GM18868 (cell line): ENCODE data around the gene NFIB.

Experiments
- ATAC-seq: cut with Tn5 transposase; IDR thresholded peaks from one replicate; pipeline ENCODE4 v1.9.1; 2021; ENCODE audit warnings: mild to moderate bottlenecking, moderate library complexity; ENCODE audit not compliant: unreplicated experiment

NFIB gene

DNA sequence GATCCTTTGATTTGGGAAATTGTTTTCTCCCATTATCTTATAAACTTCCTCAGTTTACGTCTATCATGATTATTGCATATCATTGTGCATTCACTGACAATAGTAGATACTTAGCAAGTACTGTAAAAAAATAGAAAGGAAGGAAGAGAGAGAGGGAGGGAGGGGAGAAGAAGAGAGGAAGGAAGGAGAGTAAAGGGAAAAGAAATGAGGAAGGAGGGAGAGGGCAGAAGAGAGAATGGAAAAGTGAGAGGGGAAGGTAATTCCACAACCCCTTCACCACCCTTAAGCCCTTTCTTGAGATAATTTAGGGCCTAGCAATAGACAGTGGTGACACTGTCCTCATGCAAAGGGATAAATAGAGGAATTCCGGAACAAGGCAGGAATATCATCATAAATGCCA is 64.4 kb downstream of the NFIB start:
- no peak for ATAC-seq

DNA sequence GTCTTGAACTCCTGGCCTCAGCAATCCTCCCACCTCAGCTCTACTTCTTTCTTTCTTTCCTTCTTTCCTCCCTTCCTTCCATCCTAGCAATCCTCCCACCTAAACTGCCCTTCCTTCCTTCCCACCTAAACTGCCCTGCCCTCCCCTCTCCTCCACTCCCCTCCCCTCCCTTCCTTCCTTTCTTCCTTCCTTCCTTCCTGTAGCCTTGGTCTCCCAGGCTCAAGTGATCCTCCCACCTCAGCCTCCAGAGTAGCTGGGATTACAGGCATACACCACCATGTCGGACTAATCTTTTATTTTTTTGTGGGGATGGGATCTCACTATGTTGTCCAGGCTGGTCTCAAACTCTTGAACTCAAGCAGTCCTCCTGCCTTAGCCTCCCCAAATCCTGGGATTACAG is 65.8 kb downstream of the NFIB start:
- no peak for ATAC-seq

DNA sequence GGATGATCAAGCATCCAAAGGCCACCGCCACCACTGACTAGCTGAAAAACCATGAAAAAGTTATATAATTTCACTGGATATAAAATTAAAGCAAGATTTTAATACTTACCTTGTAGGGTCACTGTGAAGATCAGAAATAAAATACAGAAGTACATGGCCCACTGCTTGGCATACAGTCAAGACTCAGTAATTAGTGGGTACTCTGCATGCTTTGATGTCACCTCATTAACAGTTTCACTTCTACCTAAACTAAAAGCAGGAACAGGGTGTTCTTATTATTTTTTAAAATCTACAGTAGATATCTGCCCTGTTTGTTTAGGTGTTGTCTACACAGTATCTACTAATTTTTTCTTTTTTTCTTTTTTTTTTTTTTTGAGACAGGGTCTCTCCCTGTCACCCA is 66.4 kb downstream of the NFIB start:
- no peak for ATAC-seq

DNA sequence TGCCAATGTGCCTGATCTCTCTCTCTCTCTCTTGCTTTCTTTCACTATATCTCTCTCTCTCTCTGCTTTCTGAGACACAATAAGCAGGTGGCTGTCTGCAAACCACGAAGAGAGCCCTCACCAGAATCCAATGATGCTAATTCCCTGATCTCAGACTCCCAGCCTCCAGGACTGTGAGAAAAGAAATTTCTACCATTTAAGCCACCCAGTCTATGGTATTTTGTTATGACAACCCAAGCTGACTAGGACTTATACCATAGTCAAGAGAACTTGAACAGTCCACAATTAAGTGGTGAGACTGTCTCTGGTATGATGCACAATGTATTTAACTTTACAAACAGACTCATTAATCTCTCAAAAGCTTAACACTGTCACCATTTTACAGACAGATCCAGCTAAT is 67.0 kb downstream of the NFIB start:
- no peak for ATAC-seq

DNA sequence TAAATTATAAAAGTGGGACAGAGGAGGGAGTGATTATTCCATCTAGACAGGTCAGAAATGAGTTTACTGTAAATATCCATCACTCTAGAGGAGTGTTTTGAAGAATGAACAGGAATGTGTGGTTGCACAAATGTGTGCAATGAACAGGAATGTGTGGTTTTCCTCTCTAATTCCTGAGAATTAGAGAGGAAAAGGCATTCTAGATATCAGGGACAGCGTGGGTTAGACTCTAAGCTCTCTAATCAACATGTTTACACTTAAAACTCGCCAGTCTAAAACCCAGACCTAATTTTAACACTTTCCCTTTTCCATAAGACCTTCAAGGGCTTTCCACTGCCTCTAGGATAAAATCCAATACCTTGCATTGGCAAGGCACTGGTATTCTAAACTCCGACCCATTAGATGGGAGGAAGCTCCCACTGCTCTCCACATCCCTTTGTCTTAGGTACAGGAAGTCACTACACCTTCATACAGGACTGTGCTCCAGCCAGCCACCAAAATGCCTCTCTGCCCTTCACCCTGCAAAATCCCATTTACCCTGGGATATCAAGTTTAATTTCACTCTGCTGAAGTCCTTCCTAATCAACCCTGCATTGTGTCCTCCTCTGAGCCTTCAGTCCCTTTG is 67.9 kb downstream of the NFIB start:
- no peak for ATAC-seq

DNA sequence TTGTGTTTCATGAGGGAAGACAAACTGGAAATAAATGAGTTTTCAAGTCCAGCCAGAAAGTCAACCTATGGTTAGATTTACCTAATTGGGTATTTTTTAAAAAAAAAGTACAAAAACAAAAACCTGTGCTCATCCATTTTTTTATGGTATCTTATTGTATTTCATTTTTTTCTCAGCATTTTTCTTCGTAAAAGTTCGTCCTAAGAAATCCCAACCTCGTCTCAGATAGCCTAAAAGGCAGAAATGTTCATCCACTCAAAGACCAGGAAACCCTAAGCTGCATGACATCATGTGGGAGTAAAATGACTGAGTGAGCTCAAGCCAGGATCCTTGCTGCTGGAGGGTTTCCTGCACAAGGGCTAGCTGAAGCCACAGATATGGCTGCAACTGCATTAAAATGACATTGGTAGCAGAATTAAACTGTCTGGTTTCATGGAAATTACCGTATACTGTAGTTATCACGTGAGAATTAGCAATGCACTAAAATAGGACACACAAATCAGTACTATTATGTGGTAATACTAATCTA is 70.4 kb downstream of the NFIB start:
- ATAC-seq: no peak

DNA sequence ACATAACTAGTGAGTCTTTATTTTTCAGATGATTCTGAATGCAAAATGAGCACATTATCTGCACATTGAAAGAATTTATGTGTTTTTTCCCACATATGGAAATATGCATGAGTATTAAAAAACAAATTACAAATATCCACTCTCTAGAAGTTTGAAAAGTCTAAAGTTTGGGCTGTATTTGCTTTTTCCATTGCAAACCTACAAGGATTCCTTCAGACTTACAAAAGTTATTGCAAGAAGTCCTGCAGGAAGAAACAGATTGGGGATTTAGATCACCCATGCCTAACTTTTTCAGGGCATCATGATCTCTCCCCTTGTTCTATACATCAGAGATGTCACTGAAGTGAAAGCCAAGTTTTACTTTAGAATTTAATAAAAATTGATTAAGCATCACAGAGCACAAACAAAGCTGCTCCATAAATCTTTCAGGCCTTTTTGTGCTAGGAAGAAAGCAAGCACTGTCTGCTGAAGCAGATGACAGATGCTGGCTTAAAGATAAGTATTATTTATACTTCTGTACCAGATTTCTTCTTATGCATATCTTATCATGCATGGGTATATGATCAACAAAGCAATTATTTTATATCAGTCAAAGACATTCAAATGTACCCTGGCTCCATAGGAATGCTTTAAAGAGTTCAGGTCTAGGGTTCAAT is 71.7 kb downstream of the NFIB start:
- no peak for ATAC-seq

DNA sequence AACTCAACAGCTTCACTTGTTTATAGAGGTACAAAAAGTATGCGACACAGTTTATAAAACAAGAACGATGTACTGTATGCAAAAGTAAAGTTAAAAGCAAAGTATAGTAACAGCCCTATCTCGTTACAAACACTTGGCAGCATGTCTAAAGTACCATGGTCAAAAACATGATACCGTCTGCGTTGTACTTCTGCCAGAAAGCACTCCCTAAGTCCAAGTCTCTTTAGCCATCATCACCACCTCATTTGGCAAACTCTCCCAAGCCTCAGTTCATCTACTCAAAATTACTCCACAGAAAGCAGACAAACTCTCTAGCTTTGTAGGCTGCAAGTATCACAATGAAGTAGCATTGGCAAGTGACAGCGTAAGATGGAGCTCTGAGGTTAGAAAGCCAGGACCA is 73.4 kb downstream of the NFIB start:
- ATAC-seq: no peak

DNA sequence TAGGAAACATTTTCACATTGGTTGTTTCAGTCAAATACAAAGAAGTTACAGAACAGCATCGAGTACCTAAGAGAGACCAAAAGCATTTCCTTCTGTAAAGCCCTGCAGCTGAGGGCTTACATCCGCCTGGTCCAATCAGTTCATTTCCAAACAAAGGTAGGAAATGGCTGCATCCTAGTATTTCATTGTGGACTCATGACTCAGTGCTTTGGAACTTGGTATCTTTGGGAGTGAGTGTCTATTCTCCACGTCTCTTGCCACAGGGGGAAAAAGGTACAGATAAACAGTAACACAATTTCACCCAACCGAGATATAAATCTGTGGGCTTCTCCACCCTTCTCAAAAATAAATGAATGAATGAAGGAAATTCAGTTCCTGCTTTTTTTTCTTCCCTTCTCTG is 75.4 kb downstream of the NFIB start:
- no peak for ATAC-seq

DNA sequence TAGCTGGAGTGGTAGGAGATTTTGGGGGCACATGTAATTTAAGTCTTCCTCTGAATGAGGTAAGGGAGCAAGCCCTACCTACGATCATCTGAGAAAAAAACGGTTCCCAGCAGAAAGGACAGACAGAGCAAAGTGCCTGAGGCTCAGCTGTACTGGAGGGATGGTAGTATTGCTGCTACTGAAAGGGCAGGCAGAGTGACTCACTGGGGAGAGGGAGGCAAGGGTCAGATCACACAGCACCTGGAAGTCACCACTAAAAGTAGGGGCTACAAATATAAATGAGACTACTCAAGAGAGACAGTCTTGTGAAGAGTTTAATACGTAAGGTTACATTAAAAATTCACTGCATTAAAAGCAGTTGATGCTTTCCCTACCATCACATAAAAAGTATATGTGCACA is 75.9 kb downstream of the NFIB start:
- no peak for ATAC-seq

DNA sequence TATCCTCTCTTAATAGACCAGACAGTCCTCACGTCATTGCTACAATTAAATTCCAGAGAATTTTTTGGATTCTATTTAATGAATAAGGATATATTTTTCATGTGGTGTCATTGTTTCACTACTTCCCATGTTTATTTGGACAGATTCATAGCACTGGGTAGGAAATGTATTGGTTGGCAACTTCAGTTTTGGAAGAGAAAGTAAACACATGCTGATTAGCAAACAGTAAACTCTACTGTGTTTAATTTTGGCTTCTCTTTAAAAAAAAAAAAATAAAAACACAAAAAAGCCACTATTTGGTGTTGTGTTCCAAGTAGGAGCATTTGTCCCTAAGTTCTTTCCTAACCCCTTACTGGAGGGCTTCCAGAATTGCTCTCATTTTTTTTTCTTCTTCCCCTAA is 77.3 kb downstream of the NFIB start:
- ATAC-seq: no peak

DNA sequence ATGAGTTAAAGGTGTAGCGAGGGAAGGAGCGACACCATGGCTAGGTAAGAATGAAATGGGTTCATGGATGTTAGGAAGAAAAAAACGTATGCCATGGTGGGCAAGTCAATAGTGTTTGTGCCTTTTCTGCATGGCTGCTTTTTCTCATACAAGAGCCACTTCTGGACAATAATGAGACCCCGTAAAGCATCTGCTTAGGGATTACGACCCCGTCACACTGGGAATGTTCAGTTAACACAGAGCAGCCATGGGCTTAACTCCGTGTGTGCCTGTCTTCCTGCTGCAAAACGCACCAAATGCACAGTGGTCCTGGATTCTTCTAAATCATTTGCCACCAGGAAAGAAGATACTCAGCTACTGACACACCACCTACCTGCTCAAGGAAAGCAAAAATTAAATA is 81.8 kb downstream of the NFIB start:
- ATAC-seq: no peak

DNA sequence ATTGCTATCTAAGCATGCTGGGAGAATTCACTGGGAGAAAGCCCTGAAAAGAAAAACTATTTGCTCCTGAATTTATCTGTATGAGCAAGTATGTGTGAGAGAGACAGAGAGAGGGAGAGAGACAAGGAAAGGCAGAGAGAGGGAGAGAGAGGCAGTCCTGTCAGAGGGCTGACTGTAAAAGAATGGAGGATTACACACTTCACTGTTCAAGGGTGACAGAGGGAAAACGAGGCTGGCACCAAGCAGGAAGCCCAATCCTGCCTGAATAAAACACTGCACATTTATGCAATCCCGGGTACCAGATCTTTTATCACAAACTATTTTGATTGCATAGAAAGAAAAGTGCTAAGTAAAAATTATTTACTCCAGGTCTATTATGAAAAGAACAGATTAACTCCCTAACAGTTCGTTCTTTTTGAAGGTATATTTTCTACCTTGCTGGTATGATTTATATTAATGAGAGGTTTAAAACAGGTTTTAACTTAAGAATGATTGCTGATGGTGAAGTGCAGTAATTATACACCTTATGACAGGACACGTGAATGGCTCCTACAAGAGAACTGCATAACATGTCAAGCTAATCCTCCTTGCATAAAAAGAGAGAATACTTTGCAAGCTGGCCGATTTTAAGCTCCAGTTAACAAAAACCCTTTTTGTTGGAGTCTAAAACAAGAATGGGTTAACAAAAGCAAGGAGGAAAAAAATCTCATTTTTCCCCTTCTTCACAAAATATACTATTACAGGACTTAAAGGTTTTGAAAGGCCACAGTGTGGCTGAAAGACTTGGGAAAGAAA is 82.5 kb downstream of the NFIB start:
- no peak for ATAC-seq

DNA sequence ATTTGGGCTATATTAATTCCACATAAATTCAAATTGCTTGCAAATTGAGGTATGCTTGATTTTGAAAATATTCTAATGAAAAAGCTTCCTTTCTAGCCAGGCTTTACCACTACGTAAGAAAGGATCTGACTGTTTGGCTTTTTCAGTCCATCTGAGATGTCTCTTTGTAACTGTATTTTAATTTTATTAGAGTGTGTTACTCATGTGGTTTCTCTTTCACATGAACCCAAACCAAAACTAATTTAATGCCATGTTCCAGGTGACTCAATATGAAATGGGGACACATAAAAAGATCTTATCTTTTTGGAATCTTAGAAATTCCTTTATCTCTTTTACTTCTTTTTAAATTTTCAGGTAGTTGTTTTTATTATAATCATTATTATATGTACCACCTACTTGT is 85.3 kb downstream of the NFIB start:
- no peak for ATAC-seq

DNA sequence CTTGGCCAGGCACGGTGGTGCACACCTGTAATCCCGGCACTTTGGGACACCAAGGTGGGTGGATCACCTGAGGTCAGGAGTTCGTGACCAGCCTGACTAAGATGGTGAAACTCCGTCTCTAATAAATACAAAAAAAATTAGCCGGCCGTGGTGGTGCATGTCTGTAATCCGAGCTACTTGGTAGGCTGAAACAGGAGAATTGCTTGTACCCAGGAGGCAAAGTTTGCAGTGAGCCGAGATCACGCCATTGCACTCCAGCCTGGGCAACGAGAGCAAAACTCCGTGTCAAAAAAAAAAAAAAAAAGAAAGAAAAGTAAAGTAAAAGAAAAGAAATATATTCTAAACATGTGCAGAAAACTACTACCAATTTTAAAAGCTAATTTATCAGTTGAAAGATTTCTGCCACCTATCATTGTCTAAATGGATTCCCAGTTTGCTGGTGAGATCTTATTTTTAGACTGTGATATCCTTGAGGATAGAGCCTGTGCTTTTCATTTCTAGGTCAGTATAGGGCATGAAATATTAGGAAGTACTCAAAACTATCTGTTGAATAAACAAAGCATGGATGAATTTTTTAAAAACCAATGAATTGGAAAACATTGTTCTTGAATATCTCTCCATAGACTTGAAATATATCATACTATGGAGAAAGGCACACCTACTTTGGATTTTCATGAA is 86.9 kb downstream of the NFIB start:
- no peak for ATAC-seq

DNA sequence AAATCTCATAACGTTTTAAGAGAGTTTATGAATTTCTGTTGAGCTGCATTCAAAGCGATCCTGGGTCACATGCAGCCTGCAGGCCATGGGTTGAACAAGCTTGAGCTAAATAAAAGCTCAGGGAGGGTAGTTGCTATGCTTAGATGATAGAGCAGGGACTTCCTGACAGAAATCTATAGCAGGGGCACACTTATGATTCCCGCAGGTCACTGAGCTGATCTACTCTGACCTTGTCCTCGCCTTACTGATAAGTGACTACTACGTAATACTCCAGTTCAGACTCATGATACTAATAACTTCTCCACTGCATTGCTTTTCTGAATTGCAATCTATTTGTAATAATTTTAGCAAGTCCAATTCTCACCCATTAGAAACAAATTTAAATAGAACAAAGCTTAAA is 90.9 kb downstream of the NFIB start:
- ATAC-seq: no peak

DNA sequence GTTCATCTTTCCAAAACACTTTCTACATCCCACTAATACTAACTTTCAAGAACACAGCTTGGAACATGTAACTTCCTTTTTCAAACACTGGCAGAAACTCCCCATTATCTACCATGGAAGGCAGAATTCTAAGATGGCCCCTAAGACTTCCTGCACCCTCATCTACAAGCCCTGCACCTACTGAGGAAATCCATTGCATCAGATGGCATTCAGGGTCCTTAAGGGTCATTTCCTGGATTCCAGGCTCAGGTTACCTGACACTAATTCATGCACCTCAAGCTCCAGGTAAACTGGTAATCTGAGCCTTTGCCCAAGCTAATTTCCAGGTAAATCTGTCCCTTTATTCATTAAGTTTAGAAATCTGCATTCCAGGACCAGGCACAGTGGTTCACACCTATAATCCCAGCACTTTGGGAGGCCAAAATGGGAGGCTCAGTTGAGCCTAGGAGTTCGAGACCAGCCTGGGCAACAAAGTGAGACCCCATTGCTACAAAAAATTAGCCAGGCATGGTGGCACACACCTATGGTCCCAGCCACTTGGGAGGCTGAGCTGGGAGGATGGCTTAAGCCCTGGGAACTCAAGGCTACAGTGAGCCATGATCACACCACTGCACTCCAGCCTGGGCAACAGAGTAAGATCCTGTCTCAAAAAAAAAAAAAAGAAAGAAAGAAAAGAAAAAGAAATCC is 91.6 kb downstream of the NFIB start:
- no peak for ATAC-seq

DNA sequence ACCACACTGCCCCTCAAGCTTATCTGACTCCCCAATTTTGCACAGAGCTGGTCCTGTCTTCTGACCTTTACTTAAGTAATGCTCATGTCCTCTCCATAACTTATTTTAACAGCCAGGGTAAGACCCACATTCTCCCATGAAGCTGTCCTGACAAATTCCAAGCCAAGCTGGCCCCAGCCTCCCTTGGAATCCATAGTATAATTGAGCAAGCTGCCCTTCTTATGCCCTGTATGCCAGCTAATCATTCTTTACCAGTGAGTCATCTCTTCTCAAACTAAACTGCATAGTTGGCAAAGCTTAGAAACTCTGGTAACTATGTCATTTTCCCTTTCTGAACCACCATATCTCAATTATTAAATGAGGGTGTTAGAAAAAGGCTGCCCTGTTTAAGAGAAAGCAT is 92.4 kb downstream of the NFIB start:
- no peak for ATAC-seq

DNA sequence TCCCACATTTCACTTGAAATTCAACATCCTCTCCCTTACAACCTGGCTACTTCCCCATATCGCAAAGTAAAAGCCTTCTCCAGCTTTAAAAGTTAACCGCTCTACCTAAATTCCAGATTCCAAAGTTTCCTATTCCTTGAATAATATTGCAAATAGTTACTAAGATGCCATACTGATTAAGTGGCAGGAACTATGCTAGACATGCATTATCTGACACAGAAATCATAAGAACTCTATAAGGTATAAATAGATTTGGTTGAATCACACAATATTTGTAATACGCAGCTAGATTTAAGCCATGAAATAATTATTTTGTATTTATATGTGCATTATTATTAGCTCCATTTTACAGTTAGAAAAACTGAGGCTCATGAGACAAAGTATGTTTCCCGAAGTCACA is 92.8 kb downstream of the NFIB start:
- no peak for ATAC-seq

DNA sequence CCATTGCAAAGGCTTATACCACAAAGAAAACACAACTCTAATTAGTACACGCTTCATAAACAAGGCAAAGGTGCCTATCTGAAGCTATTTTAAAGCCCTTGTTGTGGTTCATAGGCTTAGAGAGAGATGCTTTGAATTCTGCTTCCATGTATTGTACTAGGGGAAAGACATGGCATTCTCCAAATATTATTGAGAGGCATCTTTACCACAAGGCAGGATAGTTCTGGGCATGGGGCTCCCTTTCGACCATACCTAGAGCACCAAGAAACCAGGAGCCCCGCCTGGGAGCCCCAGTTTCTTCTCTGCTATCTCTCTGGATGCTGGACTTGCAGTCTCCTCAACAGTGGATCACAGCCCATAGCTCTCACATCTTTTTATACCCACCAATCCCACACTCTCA is 93.7 kb downstream of the NFIB start:
- ATAC-seq: no peak

DNA sequence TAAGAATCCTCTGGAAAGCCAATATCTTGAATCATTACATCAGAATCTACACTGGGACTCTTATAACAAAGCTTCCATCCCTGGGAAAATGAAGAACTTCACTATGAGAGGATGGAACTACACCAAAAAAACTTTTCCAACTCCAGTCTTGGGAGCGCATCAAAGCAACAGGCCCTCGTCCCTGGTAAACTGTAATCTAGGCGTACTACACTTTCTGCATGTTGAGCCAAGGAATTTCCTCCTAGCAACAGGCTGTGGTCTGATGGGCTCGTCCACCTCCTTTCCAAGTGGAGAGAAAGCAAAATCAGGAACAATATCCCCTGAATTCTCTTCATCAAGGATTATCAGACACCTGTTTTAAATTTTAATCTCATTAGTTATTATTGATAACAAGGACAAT is 94.1 kb downstream of the NFIB start:
- ATAC-seq: no peak
